ENCODE measurements around the gene TBC1D1.

The TBC1D1 gene

GRCh38 chr4:38056011-38056685, 165.3 kb downstream of the TBC1D1 start:
- DNase-seq (ENCODE audit: low spot score) = no peak

DNA sequence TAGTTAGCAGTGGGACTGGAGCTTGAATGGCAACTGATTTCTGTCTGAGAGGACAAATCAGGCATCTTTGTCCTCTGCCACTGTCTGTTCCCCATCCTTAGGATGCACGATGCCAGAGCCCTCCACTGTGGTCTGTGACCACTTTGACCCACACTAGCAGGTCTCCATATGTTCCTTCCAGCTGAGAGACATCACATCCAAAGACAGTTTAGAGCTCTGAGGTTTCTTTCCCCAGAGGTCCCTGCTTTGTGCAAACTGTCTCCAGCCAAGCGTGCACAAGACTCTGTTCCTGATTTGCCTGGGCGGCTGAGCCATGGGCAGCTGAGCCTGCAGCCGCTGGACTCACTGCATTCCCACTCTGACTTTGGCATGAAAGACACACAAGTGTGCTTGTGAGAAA, 167.3 kb downstream of the TBC1D1 start:
- no peak for DNase-seq (ENCODE audit: low spot score)

DNA sequence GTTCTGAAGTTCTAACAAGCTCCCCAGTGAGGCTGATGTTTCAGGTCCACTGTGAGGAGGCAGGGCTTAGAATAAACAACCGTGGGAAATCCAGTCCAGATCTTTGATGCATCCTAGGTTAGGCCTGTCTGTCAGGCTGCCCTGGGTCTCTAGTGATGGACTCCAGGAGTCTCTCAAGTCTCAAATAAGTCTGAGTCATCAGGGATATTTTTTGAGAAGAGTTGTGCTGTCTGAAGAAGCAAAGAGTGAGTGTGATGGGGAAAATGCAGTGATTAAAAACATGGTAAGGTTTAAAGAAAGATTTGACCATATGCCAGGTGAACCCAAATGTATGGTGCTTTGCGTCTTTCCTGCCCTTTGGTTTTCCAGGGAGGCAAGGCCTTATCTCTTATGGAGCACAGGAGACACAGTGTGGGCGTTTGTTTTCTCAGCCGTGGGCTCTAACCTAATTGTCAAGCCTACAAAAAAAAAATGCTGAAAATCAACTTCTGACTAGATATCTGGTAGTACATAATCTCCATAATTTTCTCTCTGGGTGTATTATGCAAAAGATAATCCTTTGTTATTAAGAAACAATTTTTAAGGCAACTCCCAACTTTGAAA, 170.0 kb downstream of the TBC1D1 start:
- no peak for DNase-seq (ENCODE audit: low spot score)

GRCh38 chr4:38062088-38062775, 171.3 kb downstream of the TBC1D1 start:
- DNase-seq (ENCODE audit: low spot score) = peak; percentile 75

GRCh38 chr4:38062776-38063097, 171.9 kb downstream of the TBC1D1 start:
- DNase-seq (ENCODE audit: low spot score) = no peak

GRCh38 chr4:38065176-38065575, 174.3 kb downstream of the TBC1D1 start:
- no peak for DNase-seq (ENCODE audit: low spot score)

DNA sequence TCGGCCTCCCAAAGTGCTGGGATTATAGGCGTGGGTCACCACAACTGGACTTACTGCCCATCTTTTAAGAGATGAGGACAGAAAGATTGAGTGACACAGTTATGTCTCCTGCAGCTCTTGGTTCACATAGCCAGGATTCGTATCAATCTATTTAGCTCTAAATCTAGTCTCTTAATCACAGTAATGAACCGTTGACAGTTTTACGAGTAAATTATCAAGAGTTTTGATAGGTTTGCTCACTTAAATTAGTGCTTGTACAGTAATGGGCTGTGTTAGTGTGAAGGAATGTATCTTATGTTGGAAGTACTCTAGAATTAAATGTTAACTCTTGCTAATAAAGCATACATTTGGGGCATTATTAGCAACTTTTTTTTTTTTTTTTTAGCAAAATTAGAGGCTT, 175.0 kb downstream of the TBC1D1 start:
- DNase-seq (ENCODE audit: low spot score) = no peak

DNA sequence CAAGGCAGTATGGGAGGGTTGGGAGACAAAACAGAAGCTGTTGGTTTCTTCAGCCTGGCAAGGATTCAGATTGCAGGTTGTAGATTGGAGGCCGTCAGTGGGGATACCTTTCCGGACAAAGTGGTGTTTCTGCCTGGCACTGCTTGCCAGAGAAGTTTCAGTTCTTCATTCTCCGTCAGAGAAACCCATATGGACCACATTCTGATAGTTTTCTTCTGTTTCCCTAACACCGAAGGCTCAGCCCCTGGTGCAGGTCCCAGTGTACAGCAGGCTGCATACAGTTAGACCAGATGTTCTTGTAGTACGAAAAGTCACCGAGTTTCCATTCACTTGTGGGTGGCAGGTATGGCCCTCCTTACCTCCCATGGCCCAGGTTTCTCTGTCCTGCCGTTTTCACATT, 176.6 kb downstream of the TBC1D1 start:
- DNase-seq (ENCODE audit: low spot score) = no peak

GRCh38 chr4:38068107-38068506, 177.2 kb downstream of the TBC1D1 start:
- DNase-seq (ENCODE audit: low spot score) = no peak

- DNase-seq (ENCODE audit: low spot score) = no peak
Observed at GRCh38 chr4:38069271-38069760, 178.4 kb downstream of the TBC1D1 start.

GRCh38 chr4:38071801-38072431, 181.0 kb downstream of the TBC1D1 start:
- no peak for DNase-seq (ENCODE audit: low spot score)

DNA sequence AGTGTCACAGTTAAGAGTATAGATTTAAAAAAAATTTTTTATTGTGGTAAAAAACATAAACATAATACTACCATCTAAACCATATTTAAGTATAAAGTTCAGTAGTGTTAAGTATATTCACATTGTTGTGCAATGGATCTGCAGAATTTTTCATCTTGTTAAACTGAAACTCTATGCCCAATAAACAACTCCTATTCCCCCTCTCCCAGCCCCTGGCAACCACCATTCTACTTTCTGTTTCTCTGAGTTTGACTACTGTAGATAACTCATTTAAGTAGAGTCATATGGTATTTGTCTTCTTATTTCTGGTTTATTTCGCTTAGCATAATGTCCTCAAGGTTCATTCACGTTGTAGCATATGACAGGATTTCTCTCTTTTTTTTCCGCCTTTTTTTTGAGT, 181.7 kb downstream of the TBC1D1 start:
- no peak for DNase-seq (ENCODE audit: low spot score)

DNA sequence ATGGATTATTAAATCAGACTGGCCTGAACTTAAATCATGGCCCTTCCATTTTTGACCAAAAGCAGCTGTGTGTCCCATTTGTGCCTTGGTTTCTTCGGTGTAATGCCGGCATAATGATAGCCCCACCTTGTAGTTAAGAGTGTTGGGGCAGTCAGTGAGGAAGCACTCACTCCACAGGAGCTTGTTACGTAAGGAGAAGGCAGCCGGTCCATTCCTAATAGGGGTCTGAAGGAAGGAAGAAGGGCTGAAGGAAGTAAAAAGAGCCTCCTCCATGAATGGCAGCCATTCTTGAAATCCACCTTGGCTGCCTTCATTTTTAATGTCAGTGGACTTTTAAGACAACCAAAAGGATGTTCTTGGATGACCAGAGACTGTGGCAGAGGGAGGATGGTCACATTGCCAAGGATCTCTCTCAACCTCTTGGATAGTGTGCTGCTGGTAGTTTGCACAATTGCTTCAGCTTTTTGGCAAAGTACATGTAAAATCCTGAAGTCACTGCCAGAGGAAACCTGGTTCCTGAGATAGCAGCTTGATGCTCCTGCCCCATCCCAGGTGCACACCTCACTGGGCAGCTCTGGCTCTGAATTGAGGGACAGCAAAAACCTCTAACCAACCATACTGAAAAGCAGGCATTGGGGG, 182.8 kb downstream of the TBC1D1 start:
- no peak for DNase-seq (ENCODE audit: low spot score)

DNA sequence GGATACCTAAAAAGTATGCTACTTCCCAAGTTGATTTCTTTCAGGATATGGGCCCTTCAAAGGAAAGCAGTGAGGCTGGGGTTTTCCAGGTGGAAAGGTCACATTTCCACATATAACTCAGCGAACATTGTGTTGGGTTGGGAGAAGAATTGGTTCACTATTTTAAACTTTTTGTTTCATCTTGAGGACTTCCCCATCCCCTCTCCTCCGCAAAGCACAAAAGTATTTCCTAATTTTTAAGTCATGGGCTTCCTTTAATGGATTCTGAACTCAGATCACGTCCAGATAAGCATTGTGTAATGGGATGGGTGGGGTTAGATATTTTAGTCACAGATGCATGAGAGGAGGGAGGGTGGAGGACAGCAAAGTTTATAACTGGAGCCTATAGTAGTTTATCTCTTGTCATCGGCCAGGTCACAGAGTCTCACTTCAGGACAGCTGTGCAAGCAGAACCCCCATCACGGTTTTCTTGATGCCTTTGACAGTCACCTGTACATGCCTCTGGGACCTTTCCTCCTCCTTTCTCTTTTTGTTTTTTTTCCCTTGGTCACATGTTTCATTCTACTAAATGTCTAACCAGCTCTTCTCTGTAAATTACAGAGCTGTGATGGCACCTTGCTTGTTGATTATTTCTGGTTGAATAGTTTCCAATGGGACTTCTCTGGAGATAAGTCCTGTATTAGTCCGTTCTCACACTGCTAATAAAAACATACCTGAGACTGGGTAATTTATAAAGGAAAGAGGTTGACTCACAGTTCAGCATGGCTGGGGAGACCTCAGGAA, 184.7 kb downstream of the TBC1D1 start:
- no peak for DNase-seq (ENCODE audit: low spot score)

GRCh38 chr4:38076153-38076669, 185.3 kb downstream of the TBC1D1 start:
- no peak for DNase-seq (ENCODE audit: low spot score)

- no peak for DNase-seq (ENCODE audit: low spot score)
Observed at GRCh38 chr4:38077791-38078489, 187.1 kb downstream of the TBC1D1 start.

GRCh38 chr4:38078590-38079421, 187.9 kb downstream of the TBC1D1 start:
- DNase-seq (ENCODE audit: low spot score) = no peak

- no peak for DNase-seq (ENCODE audit: low spot score)
Observed at GRCh38 chr4:38080061-38080974, 189.4 kb downstream of the TBC1D1 start.

- no peak for DNase-seq (ENCODE audit: low spot score)
Observed at GRCh38 chr4:38082021-38082420, 191.1 kb downstream of the TBC1D1 start.
